ENCODE data around the gene UBE3D.

DNA sequence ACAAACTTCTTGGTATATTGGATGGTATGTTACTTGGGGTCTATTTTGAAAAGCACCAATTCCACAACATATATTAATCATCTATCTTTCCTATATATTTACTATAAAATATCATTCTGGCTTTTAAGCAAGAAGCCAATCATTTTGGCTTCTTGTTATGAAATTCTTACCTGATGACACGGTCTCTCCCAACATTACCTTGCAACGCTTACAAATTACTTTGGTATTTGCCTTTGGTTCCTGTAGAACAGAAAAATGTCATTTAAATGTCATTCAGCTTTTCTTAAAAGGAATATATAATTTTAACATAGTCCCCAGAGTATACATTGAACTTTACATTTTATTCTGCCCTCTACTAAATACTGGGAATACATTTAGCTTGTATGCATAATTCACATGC, 27.4 kb downstream of the UBE3D start:
- TF ChIP-seq CTCF (IDR thresholded peaks at IDR 0.05), result no peak
- no peak for TF ChIP-seq POLR2A (IDR thresholded peaks at IDR 0.05)
